Colonic mucosa (tissue), 4 donors: ENCODE data around the gene ZFPM1. TPM values are rescaled to one million over a fixed set of nuclear protein-coding genes. Genes with fewer than 3 reads are reported as not detected.

Experiments used
- DNase-seq: peaks from one replicate; pipeline ENCODE4 v3.0.0-alpha.2; 2020
- H3K27ac ChIP-seq: fragments of 200-600 bp; one replicate; pipeline ENCODE4 v1.8.0; 2021
- H3K27me3 ChIP-seq: fragments of 200-600 bp; one replicate; pipeline ENCODE4 v1.8.0; 2021
- H3K36me3 ChIP-seq: fragments of 200-600 bp; one replicate; pipeline ENCODE4 v1.8.0; 2021
- H3K4me1 ChIP-seq: fragments of 200-600 bp; one replicate; pipeline ENCODE4 v1.8.0; 2021; ENCODE audit warnings: mild to moderate bottlenecking
- H3K4me3 ChIP-seq: fragments of 200-600 bp; one replicate; pipeline ENCODE4 v1.8.0; 2021
- H3K9ac ChIP-seq, 2 donors: one replicate each; pipeline ENCODE4 v1.7.0; 2013; ENCODE audit warnings: control low read depth in 2 of 2, low read depth in 2 of 2, low read length in 2 of 2
- H3K9me3 ChIP-seq: fragments of 200-600 bp; one replicate; pipeline ENCODE4 v1.8.0; 2021
- intact Hi-C: fragments of 100-400 bp; cut with DNase I; formaldehyde crosslinking; loops from one replicate; pipeline ENCODE4 v1.14.1; 2022
- total RNA-seq, 2 donors: library from RNA; stranded (reverse); fragmentation: NEBNext Ultra II Directional in 1 of 2; extraction: Animal tissue kit (Norgen Biotek cat#: 25700) in 1 of 2; gene quantifications; one replicate each; pipeline ENCODE4 v1.2.1, GENCODE V29; 2021
- TF ChIP-seq, protein P1 (sequence below): fragments of 200-600 bp; IDR thresholded peaks from one replicate; pipeline ENCODE4 v1.8.0; 2022; ENCODE audit warnings: antibody characterized with exemption, mild to moderate bottlenecking
- donor health status: healthy.
- donor health status: DM: no; HTN: no; CAD: no.
- donor health status: DM: no; HTN: no; CAD: no.

ZFPM1 gene
- total RNA-seq, 2 donors from 2014 or later = 6.6 to 12.5 TPM

DNA sequence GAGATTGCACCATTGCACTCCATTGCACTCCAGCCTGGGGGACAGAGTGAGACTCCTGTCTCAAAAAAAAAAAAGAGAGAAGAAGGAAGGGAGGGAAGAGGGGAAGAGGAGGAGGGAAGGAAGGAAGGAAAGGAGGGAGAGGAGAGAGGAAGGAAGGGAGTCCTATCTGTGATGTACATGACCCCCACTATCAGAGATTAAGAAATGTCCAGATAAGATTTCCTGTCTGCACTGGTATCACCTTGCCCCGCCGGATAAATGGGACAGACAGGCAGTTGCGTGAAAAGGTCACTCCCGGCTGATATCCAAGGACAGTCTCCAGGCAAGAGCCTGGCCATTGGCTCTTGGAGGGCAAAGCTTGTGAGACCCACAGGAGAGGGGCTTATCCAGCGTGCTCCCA, 5.2 kb upstream of the ZFPM1 start:
- H3K9ac ChIP-seq = no peak overlapping the region
- no peak overlapping the region for H3K27ac ChIP-seq
- no peaks in the 10 kb centered on the region for H3K36me3 ChIP-seq
- TF ChIP-seq, protein P1, sequence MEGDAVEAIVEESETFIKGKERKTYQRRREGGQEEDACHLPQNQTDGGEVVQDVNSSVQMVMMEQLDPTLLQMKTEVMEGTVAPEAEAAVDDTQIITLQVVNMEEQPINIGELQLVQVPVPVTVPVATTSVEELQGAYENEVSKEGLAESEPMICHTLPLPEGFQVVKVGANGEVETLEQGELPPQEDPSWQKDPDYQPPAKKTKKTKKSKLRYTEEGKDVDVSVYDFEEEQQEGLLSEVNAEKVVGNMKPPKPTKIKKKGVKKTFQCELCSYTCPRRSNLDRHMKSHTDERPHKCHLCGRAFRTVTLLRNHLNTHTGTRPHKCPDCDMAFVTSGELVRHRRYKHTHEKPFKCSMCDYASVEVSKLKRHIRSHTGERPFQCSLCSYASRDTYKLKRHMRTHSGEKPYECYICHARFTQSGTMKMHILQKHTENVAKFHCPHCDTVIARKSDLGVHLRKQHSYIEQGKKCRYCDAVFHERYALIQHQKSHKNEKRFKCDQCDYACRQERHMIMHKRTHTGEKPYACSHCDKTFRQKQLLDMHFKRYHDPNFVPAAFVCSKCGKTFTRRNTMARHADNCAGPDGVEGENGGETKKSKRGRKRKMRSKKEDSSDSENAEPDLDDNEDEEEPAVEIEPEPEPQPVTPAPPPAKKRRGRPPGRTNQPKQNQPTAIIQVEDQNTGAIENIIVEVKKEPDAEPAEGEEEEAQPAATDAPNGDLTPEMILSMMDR = no peak
- intact Hi-C loops = loop anchor here (2.0 kb wide), 1 partner anchor 113 kb away; no protein-coding TSS in a partner anchor
- no peaks in the 10 kb centered on the region for H3K4me1 ChIP-seq
- no peak for DNase-seq
- no peaks in the 10 kb centered on the region for H3K9me3 ChIP-seq
- H3K4me3 ChIP-seq = no peak overlapping the region
- no peaks in the 10 kb centered on the region for H3K27me3 ChIP-seq

DNA sequence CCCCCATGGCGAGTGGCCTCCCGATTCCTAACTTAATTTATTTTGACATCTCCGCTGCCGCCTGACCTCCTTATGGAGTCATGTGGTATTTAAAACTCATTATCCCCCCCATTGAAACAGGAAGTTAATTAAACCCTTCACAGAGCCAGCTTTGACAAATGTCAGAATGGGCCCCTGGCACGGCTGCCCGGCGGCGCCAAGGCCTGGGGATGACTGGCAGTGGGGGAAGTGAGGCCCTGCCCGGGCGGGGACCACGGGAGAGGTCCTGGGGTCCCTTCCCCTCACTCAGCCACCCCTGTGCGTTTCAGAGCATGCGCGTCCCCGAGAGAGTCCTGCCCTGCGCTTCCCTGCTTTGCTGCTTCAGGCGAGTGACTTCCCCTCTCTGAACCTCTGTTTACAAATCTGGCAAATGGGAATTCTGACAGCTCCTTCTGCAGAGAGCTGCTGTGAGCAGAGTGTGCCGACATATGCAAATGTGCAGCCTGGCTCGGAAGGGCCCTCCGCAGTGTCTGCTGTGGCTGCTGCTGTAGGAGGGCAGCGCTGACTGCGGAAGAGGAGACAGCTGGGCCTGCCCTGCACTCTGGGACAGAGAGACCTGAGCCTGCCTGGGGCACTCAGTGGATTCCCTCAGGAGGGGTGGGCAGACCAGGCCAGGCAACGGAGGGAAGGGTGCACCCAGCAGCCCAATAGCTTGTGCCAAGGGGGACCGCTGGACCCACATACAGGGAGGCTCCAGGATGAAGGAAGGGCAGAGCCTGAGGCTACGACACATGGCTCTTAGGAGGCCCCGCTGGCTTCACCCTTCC, 4.4 kb upstream of the ZFPM1 start:
- intact Hi-C loops = loop anchor here (2.0 kb wide), 1 partner anchor 112 kb away; no protein-coding TSS in a partner anchor
- TF ChIP-seq, protein P1 = no peak
- Histone ChIP-seq H3K9ac (peak overlapping the region in 1 of 2 donors; percentile 6), H3K36me3 (no peaks in the 10 kb centered on the region), H3K27me3 (no peaks in the 10 kb centered on the region), H3K27ac (no peak overlapping the region), H3K4me3 (no peak overlapping the region), H3K9me3 (no peaks in the 10 kb centered on the region), H3K4me1 (no peaks in the 10 kb centered on the region)
- no peak for DNase-seq

DNA sequence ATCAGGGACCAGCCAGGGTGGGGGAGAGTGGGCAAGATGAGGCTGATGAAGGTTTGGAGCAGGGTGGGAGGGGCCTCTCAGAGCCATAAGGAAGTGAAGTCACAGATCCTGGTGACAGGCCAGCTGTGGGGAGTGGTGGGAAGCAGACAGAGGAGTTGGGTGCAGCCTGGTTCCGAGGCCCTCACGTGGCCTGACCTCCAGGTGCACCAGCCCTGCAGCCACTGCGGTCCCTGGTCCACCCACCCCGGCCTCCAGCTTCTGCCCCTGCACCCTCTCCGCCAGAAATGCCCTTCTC, 3.9 kb upstream of the ZFPM1 start:
- no peak overlapping the region for H3K4me3 ChIP-seq
- TF ChIP-seq, protein P1 = no peak

DNA sequence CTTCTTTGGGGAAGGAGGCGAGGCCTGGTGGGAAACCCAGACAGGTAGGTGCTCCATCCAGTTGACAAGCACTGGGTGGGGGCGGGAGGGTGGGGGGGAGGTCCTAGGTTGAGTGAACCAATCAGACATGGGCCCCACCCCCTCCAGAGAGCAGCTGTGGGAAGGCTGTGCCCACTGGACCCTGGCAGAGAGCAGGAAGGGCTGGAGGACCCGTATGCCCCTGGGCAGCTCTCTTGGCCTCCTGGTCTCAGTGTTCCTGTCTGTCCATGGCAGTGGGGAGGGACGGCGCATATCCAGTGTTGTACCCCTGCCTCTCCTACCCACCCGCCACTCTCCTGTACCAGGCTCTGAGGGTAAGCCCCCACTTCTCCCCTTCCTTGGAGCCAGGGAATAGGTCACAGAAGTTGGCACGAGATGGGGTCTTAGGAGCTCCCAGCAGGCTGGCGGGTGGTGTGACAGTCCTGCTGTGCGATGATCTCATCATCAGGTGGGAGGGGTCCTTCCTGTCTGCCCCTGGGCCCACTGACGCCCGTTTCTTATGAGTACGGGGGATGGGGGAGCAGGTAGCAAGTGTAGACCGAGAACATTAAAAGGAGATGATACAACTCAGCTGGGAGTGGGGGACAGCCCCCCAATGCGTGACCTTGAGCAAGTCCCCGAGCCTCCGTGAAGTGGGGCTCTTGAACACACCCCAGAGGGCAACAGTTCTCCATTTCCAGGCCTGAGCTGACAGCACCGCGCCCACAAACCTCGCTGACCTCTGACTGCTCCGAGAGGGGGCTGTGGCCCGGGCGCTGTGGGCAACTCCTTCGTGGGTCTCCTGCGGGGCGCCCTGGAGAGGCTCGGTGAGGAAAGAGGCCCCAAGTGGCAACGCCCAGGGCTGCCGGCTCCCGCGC, 1.2 kb upstream of the ZFPM1 start:
- no peak overlapping the region for H3K27ac ChIP-seq
- DNase-seq = peak; percentile 49

More for the DNA sequence above, 3.9 kb upstream of the ZFPM1 start:
- H3K4me1 ChIP-seq = peaks cover 3% of the 10 kb centered on the region
- no peaks in the 10 kb centered on the region for H3K36me3 ChIP-seq
- peak; percentile 64 for DNase-seq
- intact Hi-C loops = loop anchor here (2.0 kb wide), 1 partner anchor 112 kb away; no protein-coding TSS in a partner anchor
- peak overlapping the region in 1 of 2 donors; percentile 6 for H3K9ac ChIP-seq
- H3K27ac ChIP-seq = no peak overlapping the region
- no peaks in the 10 kb centered on the region for H3K9me3 ChIP-seq
- no peaks in the 10 kb centered on the region for H3K27me3 ChIP-seq

More for the DNA sequence above, 1.2 kb upstream of the ZFPM1 start:
- Histone ChIP-seq H3K4me3 (peak overlapping the region; percentile 31), H3K9ac (peak overlapping the region in 1 of 2 donors; percentile 68), H3K27me3 (no peaks in the 10 kb centered on the region), H3K4me1 (peaks cover 9% of the 10 kb centered on the region), H3K36me3 (no peaks in the 10 kb centered on the region), H3K9me3 (no peaks in the 10 kb centered on the region)
- intact Hi-C loops = loop anchor here (10.0 kb wide), 1 partner anchor 403 kb away; the partner anchor contains the start of genes GALNS and TRAPPC2L
- TF ChIP-seq, protein P1 = no peak
